GM12875 (cell line): ENCODE data around the gene ARNT2.

Experiments used
- H3K4me3 ChIP-seq: one replicate; pipeline ENCODE4 v1.5.1; 2011; ENCODE audit warnings: low read depth, low read length, control low read depth
- CTCF ChIP-seq: IDR thresholded peaks from 2 replicates; pipeline ENCODE4 v1.5.1; 2011; ENCODE audit warnings: low read depth, mild to moderate bottlenecking, control low read depth, inconsistent platforms, low read length, moderate library complexity, borderline replicate concordance; ENCODE audit not compliant: insufficient read depth

Gene ARNT2

GRCh38 chr15:80580536-80581260 lies 176.5 kb downstream of the ARNT2 start:
- H3K4me3 ChIP-seq = no peak overlapping the region
- no peak for TF ChIP-seq CTCF

DNA sequence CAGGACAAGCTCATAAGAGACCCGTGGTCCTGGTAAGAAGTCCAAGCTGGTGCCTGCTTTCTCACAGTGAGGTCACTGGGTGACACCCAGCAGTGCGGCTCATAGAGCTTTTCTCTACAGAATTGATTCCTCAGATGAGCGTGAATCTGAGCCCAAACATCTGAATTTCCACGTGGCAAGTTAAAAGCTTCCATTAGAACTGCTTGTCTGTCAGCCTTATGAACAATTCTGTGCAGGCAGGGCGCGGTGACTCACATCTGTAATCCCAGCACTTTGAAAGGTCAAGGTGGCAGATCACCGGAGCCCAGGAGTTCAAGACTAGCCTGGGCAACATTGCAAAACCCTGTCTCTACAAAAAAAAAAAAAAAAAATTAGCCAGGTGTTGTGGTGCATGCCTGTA lies 177.8 kb downstream of the ARNT2 start:
- no peak overlapping the region for H3K4me3 ChIP-seq
- no peak for TF ChIP-seq CTCF

DNA sequence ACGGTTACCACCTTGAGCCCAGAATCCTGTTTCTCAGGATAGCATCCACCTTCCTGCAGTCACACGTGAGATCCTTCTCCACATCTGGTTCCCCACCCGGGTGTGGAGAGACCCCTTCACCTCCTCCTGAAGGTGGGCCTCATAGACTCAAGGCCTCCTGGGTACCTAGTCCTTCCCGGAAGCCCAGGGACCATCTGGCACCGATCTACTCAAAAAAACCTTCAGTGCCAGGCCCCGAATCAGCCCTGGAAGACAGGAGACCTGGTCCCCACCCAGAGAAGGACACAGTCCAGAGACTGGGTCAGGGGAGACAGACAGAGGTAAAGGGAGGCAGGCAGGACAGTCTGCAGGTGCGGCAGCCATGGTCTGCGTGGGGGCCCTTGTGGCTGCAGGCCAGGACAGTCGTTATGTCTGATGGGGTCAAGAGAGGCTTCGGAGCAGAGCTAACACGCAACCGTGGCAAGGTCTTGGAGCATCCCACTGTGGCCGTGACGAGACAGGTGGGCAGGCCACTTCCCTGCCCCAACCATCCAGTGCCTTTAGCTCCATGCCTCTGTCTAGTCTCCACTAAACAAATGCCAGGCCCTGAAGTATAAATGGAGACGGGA lies 178.7 kb downstream of the ARNT2 start:
- TF ChIP-seq CTCF = no peak
- H3K4me3 ChIP-seq = no peak overlapping the region

GRCh38 chr15:80584561-80584964 lies 180.4 kb downstream of the ARNT2 start:
- TF ChIP-seq CTCF = no peak
- no peak overlapping the region for H3K4me3 ChIP-seq

DNA sequence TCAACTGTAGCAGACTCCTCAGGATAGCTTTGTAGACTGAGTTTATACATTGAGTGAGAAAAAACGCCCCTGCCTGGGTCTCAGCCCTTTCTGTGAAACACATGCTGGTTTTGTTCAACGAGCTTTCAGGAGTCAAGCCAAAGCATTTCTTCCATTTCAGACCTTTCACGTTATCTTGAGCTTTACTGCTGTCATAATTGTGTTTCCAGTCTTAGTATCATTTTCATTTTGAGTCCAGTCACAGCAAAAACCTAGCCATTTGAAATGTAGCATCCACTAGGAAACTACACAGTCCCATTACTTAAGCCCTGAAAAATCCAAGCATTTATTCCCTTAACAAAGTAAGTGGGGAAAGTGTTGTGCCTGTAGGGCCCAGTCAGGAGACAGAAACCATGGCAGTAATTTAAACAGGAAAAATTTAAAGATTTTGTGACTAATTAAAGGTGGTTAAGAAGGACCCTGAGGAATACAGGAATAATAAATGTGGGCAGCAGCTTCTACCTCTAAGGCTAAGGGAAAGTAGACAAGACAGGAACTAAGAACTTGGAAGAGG lies 180.9 kb downstream of the ARNT2 start:
- H3K4me3 ChIP-seq = no peak overlapping the region
- no peak for TF ChIP-seq CTCF

- no peak overlapping the region for H3K4me3 ChIP-seq
- TF ChIP-seq CTCF = no peak
Measured at GRCh38 chr15:80585544-80586018, 181.4 kb downstream of the ARNT2 start.

DNA sequence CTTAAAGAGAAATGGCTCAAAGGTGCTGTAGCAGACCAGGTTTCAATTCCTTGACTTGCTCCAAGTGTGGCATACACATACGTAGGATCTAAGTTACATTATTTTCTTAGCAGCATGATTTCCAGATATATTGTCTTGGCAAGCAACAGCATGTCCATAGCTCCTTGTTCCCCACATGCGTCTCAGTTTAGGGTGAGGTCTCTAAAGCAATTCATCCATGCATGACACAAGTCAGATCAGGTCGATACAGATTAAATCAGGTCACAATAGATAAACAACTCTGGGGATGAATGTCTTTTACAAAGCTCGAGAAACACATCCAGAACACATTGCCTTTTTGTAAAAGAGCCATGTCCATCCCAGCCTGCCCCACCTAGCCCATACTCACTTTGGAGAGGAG lies 182.0 kb downstream of the ARNT2 start:
- TF ChIP-seq CTCF = no peak
- no peak overlapping the region for H3K4me3 ChIP-seq
